Activated naive CD4-positive, alpha-beta T cell treated with anti-CD3 and anti-CD28 coated beads for 36 hours (primary cell): ENCODE results near the gene ZFYVE21. TPM values are rescaled to one million over a fixed set of nuclear protein-coding genes. Genes with fewer than 3 reads are reported as not detected.
"Not testable (repeated sequence)": the region's sequence is repeated elsewhere in the genome, so short reads cannot be mapped to it uniquely, and the experiment has no call there.

Source experiments
- CTCF ChIA-PET: fragments of 350-600 bp; sonication (Branson Sonifier 250); formaldehyde crosslinking; loops from one replicate; lab custom pipeline; 2021; ENCODE audit warnings: antibody characterized with exemption; lab: Charles Lee
- DNase-seq: peaks from one replicate; pipeline ENCODE4 v3.0.0-alpha.2; 2020
- H3K27ac Mint-ChIP-seq: one replicate; pipeline ENCODE4 v1.8.0; 2021; ENCODE audit warnings: mild to moderate bottlenecking, mixed read lengths
- H3K27me3 Mint-ChIP-seq: one replicate; pipeline ENCODE4 v1.8.0; 2021; ENCODE audit warnings: low read depth, mixed read lengths
- H3K36me3 Mint-ChIP-seq: one replicate; pipeline ENCODE4 v1.8.0; 2021; ENCODE audit warnings: low read depth, mixed read lengths
- H3K4me1 Mint-ChIP-seq: one replicate; pipeline ENCODE4 v1.8.0; 2021; ENCODE audit warnings: low read depth, mixed read lengths
- H3K4me3 Mint-ChIP-seq: one replicate; pipeline ENCODE4 v1.8.0; 2021; ENCODE audit warnings: mild to moderate bottlenecking, moderate library complexity, mixed read lengths
- H3K9me3 Mint-ChIP-seq: one replicate; pipeline ENCODE4 v1.8.0; 2021; ENCODE audit warnings: mixed read lengths
- intact Hi-C: fragments of 100-400 bp; cut with micrococcal nuclease; formaldehyde crosslinking; loops from one replicate; pipeline ENCODE4 v1.15.1; 2023
- total RNA-seq, 2 experiments: library from RNA; stranded (reverse); gene quantifications; one replicate each; pipeline ENCODE4 v1.2.3, GENCODE V29; 2021

Gene ZFYVE21
- total RNA-seq, 2 experiments from 2014 or later: 9.1 to 10.4 TPM

GRCh38 chr14:103684871-103685270 is 30.7 kb upstream of the ZFYVE21 start:
- no peaks in the 10 kb centered on the region for H3K27me3 Mint-ChIP-seq
- no peak for DNase-seq
- CTCF ChIA-PET: interaction anchor here (1.0 kb wide), 1 partner anchor 29 kb away, joined by 3 read pairs; no protein-coding TSS in a partner anchor
- peaks cover 2% of the 10 kb centered on the region for H3K4me1 Mint-ChIP-seq
- peaks cover 19% of the 10 kb centered on the region for H3K36me3 Mint-ChIP-seq
- H3K4me3 Mint-ChIP-seq: no peak overlapping the region
- intact Hi-C loops: no loop called here
- H3K27ac Mint-ChIP-seq: no peak overlapping the region
- no peaks in the 10 kb centered on the region for H3K9me3 Mint-ChIP-seq

- no peak overlapping the region for H3K27ac Mint-ChIP-seq
- intact Hi-C loops: no loop called here
- no peaks in the 10 kb centered on the region for H3K27me3 Mint-ChIP-seq
- CTCF ChIA-PET: interaction anchor here (1.0 kb wide), 1 partner anchor 28 kb away, joined by 3 read pairs; no protein-coding TSS in a partner anchor
- peaks cover 2% of the 10 kb centered on the region for H3K4me1 Mint-ChIP-seq
- DNase-seq: no peak
- H3K4me3 Mint-ChIP-seq: no peak overlapping the region
- H3K36me3 Mint-ChIP-seq: peaks cover 18% of the 10 kb centered on the region
- H3K9me3 Mint-ChIP-seq: no peaks in the 10 kb centered on the region
Measured at GRCh38 chr14:103685276-103686211, 30.1 kb upstream of the ZFYVE21 start.

- no peak overlapping the region for H3K27ac Mint-ChIP-seq
- CTCF ChIA-PET: interaction anchor here (1.2 kb wide), 1 partner anchor 9 kb away, joined by 4 read pairs; no protein-coding TSS in a partner anchor
- H3K4me1 Mint-ChIP-seq: peaks cover 2% of the 10 kb centered on the region
- intact Hi-C loops: no loop called here
- H3K27me3 Mint-ChIP-seq: no peaks in the 10 kb centered on the region
- no peaks in the 10 kb centered on the region for H3K9me3 Mint-ChIP-seq
- peaks cover 9% of the 10 kb centered on the region for H3K36me3 Mint-ChIP-seq
- DNase-seq: no peak
- no peak overlapping the region for H3K4me3 Mint-ChIP-seq
Measured at GRCh38 chr14:103686831-103687485, 28.7 kb upstream of the ZFYVE21 start.

GRCh38 chr14:103687712-103688111 is 27.9 kb upstream of the ZFYVE21 start:
- intact Hi-C loops: no loop called here
- H3K27me3 Mint-ChIP-seq: no peaks in the 10 kb centered on the region
- H3K9me3 Mint-ChIP-seq: no peaks in the 10 kb centered on the region
- peaks cover 9% of the 10 kb centered on the region for H3K36me3 Mint-ChIP-seq
- H3K4me3 Mint-ChIP-seq: no peak overlapping the region
- CTCF ChIA-PET: interaction anchor here (0.6 kb wide), 1 partner anchor 12 kb away, joined by 3 read pairs; no protein-coding TSS in a partner anchor
- no peak for DNase-seq
- no peak overlapping the region for H3K27ac Mint-ChIP-seq
- H3K4me1 Mint-ChIP-seq: peaks cover 2% of the 10 kb centered on the region

GRCh38 chr14:103688441-103688840 is 27.2 kb upstream of the ZFYVE21 start:
- intact Hi-C loops: no loop called here
- no peak for DNase-seq
- CTCF ChIA-PET: interaction anchor here (0.6 kb wide), 1 partner anchor 13 kb away, joined by 3 read pairs; no protein-coding TSS in a partner anchor
- Mint-ChIP-seq H3K27ac (no peak overlapping the region), H3K9me3 (no peaks in the 10 kb centered on the region), H3K4me3 (no peak overlapping the region), H3K36me3 (peaks cover 7% of the 10 kb centered on the region), H3K27me3 (no peaks in the 10 kb centered on the region), H3K4me1 (peaks cover 2% of the 10 kb centered on the region)

GRCh38 chr14:103688906-103689902 is 26.4 kb upstream of the ZFYVE21 start:
- DNase-seq: no peak
- H3K4me3 Mint-ChIP-seq: no peak overlapping the region
- peaks cover 2% of the 10 kb centered on the region for H3K4me1 Mint-ChIP-seq
- CTCF ChIA-PET: no interaction called here
- peaks cover 7% of the 10 kb centered on the region for H3K36me3 Mint-ChIP-seq
- intact Hi-C loops: no loop called here
- no peaks in the 10 kb centered on the region for H3K27me3 Mint-ChIP-seq
- no peaks in the 10 kb centered on the region for H3K9me3 Mint-ChIP-seq
- no peak overlapping the region for H3K27ac Mint-ChIP-seq

- Mint-ChIP-seq H3K36me3 (peaks cover 2% of the 10 kb centered on the region), H3K9me3 (no peaks in the 10 kb centered on the region), H3K4me1 (peaks cover 2% of the 10 kb centered on the region), H3K27ac (no peak overlapping the region), H3K27me3 (no peaks in the 10 kb centered on the region), H3K4me3 (no peak overlapping the region)
- CTCF ChIA-PET: no interaction called here
- intact Hi-C loops: no loop called here
- DNase-seq: no peak
Measured at GRCh38 chr14:103690332-103690731, 25.3 kb upstream of the ZFYVE21 start.

GRCh38 chr14:103691655-103692054 is 24.0 kb upstream of the ZFYVE21 start:
- H3K9me3 Mint-ChIP-seq, H3K36me3 Mint-ChIP-seq, H3K4me1 Mint-ChIP-seq, H3K4me3 Mint-ChIP-seq, intact Hi-C loops, H3K27me3 Mint-ChIP-seq, H3K27ac Mint-ChIP-seq, DNase-seq, CTCF ChIA-PET: not testable (repeated sequence)

GRCh38 chr14:103692159-103692558 is 23.5 kb upstream of the ZFYVE21 start:
- H3K27me3 Mint-ChIP-seq: no peaks in the 10 kb centered on the region
- H3K4me1 Mint-ChIP-seq: peaks cover 2% of the 10 kb centered on the region
- CTCF ChIA-PET: no interaction called here
- H3K36me3 Mint-ChIP-seq: peaks cover 2% of the 10 kb centered on the region
- H3K27ac Mint-ChIP-seq: no peak overlapping the region
- H3K4me3 Mint-ChIP-seq: no peak overlapping the region
- intact Hi-C loops: no loop called here
- no peak for DNase-seq
- H3K9me3 Mint-ChIP-seq: no peaks in the 10 kb centered on the region

- Mint-ChIP-seq H3K4me3 (no peak overlapping the region), H3K4me1 (peaks cover 2% of the 10 kb centered on the region), H3K9me3 (no peaks in the 10 kb centered on the region), H3K27me3 (no peaks in the 10 kb centered on the region), H3K36me3 (peaks cover 1% of the 10 kb centered on the region), H3K27ac (no peak overlapping the region)
- CTCF ChIA-PET: interaction anchor here (1.1 kb wide), 1 partner anchor 13 kb away, joined by 3 read pairs; no protein-coding TSS in a partner anchor
- no peak for DNase-seq
- intact Hi-C loops: no loop called here
Measured at GRCh38 chr14:103692871-103693270, 22.7 kb upstream of the ZFYVE21 start.

GRCh38 chr14:103693515-103693914 is 22.1 kb upstream of the ZFYVE21 start:
- Mint-ChIP-seq H3K27me3 (no peaks in the 10 kb centered on the region), H3K9me3 (no peaks in the 10 kb centered on the region), H3K36me3 (peaks cover 1% of the 10 kb centered on the region), H3K4me1 (peaks cover 2% of the 10 kb centered on the region), H3K4me3 (no peak overlapping the region), H3K27ac (no peak overlapping the region)
- intact Hi-C loops: no loop called here
- CTCF ChIA-PET: interaction anchor here (1.1 kb wide), 1 partner anchor 14 kb away, joined by 3 read pairs; no protein-coding TSS in a partner anchor
- no peak for DNase-seq
